ENCODE measurements around the gene COX6A1.

The COX6A1 gene

GRCh38 chr12:120455302-120455701, 17.4 kb downstream of the COX6A1 start:
- no peak for DNase-seq (ENCODE audit: low read depth)
- TF ChIP-seq, protein P1, sequence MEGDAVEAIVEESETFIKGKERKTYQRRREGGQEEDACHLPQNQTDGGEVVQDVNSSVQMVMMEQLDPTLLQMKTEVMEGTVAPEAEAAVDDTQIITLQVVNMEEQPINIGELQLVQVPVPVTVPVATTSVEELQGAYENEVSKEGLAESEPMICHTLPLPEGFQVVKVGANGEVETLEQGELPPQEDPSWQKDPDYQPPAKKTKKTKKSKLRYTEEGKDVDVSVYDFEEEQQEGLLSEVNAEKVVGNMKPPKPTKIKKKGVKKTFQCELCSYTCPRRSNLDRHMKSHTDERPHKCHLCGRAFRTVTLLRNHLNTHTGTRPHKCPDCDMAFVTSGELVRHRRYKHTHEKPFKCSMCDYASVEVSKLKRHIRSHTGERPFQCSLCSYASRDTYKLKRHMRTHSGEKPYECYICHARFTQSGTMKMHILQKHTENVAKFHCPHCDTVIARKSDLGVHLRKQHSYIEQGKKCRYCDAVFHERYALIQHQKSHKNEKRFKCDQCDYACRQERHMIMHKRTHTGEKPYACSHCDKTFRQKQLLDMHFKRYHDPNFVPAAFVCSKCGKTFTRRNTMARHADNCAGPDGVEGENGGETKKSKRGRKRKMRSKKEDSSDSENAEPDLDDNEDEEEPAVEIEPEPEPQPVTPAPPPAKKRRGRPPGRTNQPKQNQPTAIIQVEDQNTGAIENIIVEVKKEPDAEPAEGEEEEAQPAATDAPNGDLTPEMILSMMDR (conservative IDR thresholded peaks at IDR 0.05; ENCODE audit: control insufficient read depth, insufficient read depth, low read depth, low read length) = no peak
- H3K4me3 ChIP-seq (ENCODE audit: control insufficient read depth, low read depth, low read length) = no peak overlapping the region

GRCh38 chr12:120457133-120457532, 19.2 kb downstream of the COX6A1 start:
- no peak for DNase-seq (ENCODE audit: low read depth)
- H3K4me3 ChIP-seq (ENCODE audit: control insufficient read depth, low read depth, low read length) = no peak overlapping the region
- TF ChIP-seq, protein P1 (conservative IDR thresholded peaks at IDR 0.05; ENCODE audit: control insufficient read depth, insufficient read depth, low read depth, low read length) = peak; percentile 39

GRCh38 chr12:120460157-120460556, 22.2 kb downstream of the COX6A1 start:
- DNase-seq (ENCODE audit: low read depth) = no peak
- TF ChIP-seq, protein P1 (conservative IDR thresholded peaks at IDR 0.05; ENCODE audit: control insufficient read depth, insufficient read depth, low read depth, low read length) = no peak
- no peak overlapping the region for H3K4me3 ChIP-seq (ENCODE audit: control insufficient read depth, low read depth, low read length)

DNA sequence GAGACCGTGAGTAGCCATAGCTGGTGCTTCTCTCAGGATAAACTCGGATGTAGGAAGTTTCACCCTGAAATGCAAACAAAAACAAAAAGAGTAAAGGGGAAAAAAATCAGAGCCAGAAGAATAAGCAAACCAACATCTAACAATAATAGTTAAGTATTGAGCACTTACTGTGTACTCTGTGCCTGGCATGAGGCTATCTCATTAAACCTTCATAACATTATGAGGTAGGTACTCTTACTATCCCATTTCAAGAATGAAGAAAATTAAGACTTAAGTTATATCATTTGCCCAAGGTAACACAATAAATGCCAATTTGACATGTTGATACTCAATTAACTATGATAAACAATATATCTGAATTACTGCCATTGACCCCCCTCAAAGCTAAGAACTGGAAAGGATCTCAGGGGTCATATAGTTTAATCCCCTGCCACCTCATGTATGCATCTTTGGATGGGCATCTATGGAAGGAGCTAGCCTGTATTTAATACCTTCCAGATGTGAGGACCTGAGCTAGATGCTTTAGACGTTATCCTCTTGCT, 24.3 kb downstream of the COX6A1 start:
- no peak for DNase-seq (ENCODE audit: low read depth)
- H3K4me3 ChIP-seq (ENCODE audit: control insufficient read depth, low read depth, low read length) = no peak overlapping the region
- TF ChIP-seq, protein P1 (conservative IDR thresholded peaks at IDR 0.05; ENCODE audit: control insufficient read depth, insufficient read depth, low read depth, low read length) = no peak

DNA sequence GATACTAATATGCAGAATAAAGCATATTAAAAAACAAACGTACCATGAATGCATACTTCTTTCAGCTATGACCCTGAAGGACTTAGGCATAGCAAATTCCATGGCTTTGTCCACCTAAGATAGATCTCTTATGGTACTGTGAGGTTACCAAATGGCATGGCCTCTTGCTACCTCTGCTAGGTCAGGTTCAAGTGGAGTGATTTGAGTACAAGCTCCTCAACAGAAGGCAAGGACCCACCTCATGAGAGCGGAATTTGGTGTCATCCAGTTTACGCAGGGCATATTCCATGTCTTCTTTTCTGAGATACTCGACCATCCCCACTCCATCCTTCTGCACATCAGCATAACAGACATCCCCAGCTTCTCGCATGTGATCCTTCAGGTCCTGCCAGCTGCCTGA, 25.8 kb downstream of the COX6A1 start:
- no peak for DNase-seq (ENCODE audit: low read depth)
- no peak overlapping the region for H3K4me3 ChIP-seq (ENCODE audit: control insufficient read depth, low read depth, low read length)
- TF ChIP-seq, protein P1 (conservative IDR thresholded peaks at IDR 0.05; ENCODE audit: control insufficient read depth, insufficient read depth, low read depth, low read length) = no peak

DNA sequence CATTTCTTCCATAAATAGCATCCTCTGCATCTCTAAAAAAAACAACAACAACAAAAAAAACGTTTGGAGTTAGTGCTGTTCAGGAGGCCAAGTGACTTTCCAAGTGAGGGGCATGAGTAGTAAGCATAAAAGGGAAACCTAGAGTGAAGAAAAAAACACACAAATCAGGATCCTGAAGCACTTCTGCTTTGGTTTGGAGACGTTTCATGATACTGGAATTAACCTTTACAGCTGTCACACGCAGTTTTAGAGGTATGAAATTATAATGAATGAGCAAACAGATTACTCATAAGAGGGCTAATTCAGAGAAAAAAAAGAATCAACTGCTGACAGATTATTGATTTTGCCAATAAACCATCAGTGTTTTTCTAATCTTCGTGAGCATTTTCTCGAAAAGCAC, 27.8 kb downstream of the COX6A1 start:
- no peak for DNase-seq (ENCODE audit: low read depth)
- TF ChIP-seq, protein P1 (conservative IDR thresholded peaks at IDR 0.05; ENCODE audit: control insufficient read depth, insufficient read depth, low read depth, low read length) = no peak

More for the DNA sequence above, 27.8 kb downstream of the COX6A1 start:
- H3K4me3 ChIP-seq (ENCODE audit: control insufficient read depth, low read depth, low read length) = no peak overlapping the region
